MCF 10A (cell line): ENCODE results near the gene PSPH. TPM values are rescaled to one million over a fixed set of nuclear protein-coding genes. Genes with fewer than 3 reads are reported as not detected.
A peak's percentile ranks its signal among the peaks of the same experiment; 100 is the strongest.
"Not testable (repeated sequence)": the region's sequence is repeated elsewhere in the genome, so short reads cannot be mapped to it uniquely, and the experiment has no call there.

Experiments
- Bru-seq: library from RNA; stranded (reverse); fragments of 400-500 nt; gene quantifications from one replicate; lab custom pipeline; 2021; lab: Mats Ljungman, UMichigan
- BruChase-seq, 2 experiments: library from RNA; stranded (reverse); fragments of 400-500 nt; gene quantifications; one replicate each; lab custom pipeline; 2021; lab: Mats Ljungman, UMichigan
- BruUV-seq: library from RNA; stranded (reverse); fragments of 400-500 nt; replicated peaks from 2 replicates; lab custom pipeline; 2021; lab: Mats Ljungman, UMichigan
- CTCF ChIA-PET: fragments of 300-600 bp; sonication (Branson Sonifier 250); formaldehyde crosslinking; extraction: SDS; loops from one replicate; lab custom pipeline; 2021; ENCODE audit warnings: antibody characterized with exemption, inconsistent platforms; lab: Yijun Ruan, JAX
- POLR2A ChIA-PET: fragments of 300-600, 350-650 bp; sonication (Branson Sonifier 250); formaldehyde crosslinking; extraction: SDS; loops from one replicate; lab custom pipeline; 2020; ENCODE audit warnings: antibody characterized with exemption, inconsistent platforms; lab: Yijun Ruan, JAX
- DNase-seq: peaks from one replicate; pipeline ENCODE4 v3.0.0-alpha.2; 2018; ENCODE audit not compliant: unreplicated experiment
- H3K27ac Mint-ChIP-seq: one replicate; pipeline ENCODE4 v1.8.0; 2022; ENCODE audit warnings: mild to moderate bottlenecking, low read depth, mixed read lengths; ENCODE audit not compliant: unreplicated experiment
- H3K27me3 Mint-ChIP-seq: one replicate; pipeline ENCODE4 v1.8.0; 2022; ENCODE audit warnings: mixed read lengths; ENCODE audit not compliant: insufficient read depth, unreplicated experiment
- H3K36me3 Mint-ChIP-seq: one replicate; pipeline ENCODE4 v1.8.0; 2022; ENCODE audit warnings: mild to moderate bottlenecking, moderate library complexity, mixed read lengths; ENCODE audit not compliant: insufficient read depth, unreplicated experiment
- H3K4me1 Mint-ChIP-seq: one replicate; pipeline ENCODE4 v1.8.0; 2022; ENCODE audit warnings: mixed read lengths; ENCODE audit not compliant: insufficient read depth, unreplicated experiment
- H3K4me3 Mint-ChIP-seq: one replicate; pipeline ENCODE4 v1.8.0; 2022; ENCODE audit warnings: mild to moderate bottlenecking, moderate library complexity, mixed read lengths; ENCODE audit not compliant: unreplicated experiment
- H3K9me3 Mint-ChIP-seq: one replicate; pipeline ENCODE4 v1.8.0; 2022; ENCODE audit warnings: mixed read lengths; ENCODE audit not compliant: unreplicated experiment
- intact Hi-C: fragments of 100-400 bp; cut with micrococcal nuclease; formaldehyde crosslinking; loops from 2 replicates; pipeline ENCODE4 v1.14.1; 2022
- long read RNA-seq: library from polyadenylated mRNA; stranded (forward); transcript quantifications from one replicate; pipeline ENCODE4 v2.0.0, GENCODE V29; 2022
- total RNA-seq: library from RNA; stranded (reverse); gene quantifications from 2 replicates; pipeline ENCODE4 v1.2.3, GENCODE V29; 2022
- TF ChIP-seq, protein P1 (sequence below): fragments of 200-600 bp; IDR thresholded peaks from one replicate; pipeline ENCODE4 v1.8.0; 2022; ENCODE audit warnings: antibody characterized with exemption, mild to moderate bottlenecking; ENCODE audit not compliant: unreplicated experiment

Gene PSPH
- 49.4 and 56.6 TPM in 2 replicates for total RNA-seq
- Bru-seq, nascent RNA: percentile 65 among the genes with signal in this experiment
- percentile 82 among the genes with signal in this experiment for BruChase-seq, experiment 1, labeled RNA remaining after a 6-hour chase
- percentile 79 among the genes with signal in this experiment for BruChase-seq, experiment 2, labeled RNA remaining after a 2-hour chase
- long read RNA-seq, transcript PSPH-202 (8 exons, 2,178 nt): major isoform, 15 of 186 reads
- long read RNA-seq, partial matches to known transcripts: 136 of 186 reads
- long read RNA-seq, other reads (novel, unspliced or antisense): 34 of 186 reads

DNA sequence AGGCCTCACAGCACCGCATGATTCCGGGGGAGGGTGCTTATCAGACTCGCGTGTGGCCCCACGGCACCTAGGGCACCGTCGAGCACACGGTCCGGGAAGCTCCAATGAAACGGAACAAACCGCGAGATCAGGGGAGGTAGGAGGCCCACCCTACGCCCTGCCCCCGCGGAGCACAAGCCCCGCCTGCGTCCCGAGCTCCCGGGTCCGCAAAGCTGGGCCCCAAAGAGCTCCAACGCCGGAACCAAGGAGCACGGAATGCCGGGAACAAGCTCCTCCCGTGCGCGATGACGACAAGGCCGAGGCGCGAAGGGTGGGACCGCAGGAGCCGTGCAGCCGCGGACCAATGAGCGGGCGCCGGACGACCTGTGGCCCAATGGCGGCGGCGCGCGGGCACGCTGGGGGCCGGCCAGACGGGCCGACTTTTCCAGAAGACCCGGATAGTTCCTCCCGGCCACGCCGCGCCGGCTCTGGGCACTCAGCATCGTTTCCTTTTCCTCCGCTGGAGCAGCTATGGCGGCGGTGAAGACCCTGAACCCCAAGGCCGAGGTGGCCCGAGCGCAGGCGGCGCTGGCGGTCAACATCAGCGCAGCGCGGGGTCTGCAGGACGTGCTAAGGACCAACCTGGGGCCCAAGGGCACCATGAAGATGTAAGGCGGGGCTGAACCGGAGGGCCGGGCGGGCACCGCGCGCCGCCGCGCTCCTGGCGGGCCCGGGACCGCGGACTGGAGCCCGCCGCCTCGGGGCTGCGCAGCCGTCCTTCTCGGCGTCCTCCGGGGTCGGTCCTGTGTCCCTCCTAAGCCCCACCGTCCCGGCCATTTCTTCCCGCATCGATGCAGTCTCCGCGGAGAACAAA, at the start of gene PSPH, which contains the start of gene CCT6A:
PSPH (minus strand) TSS at position 106 of the 853 bp plus-strand sequence. CDS start 30,232 bp downstream, outside the sequence.
CCT6A (plus strand) TSS at position 427 of the 853 bp plus-strand sequence; CDS start at position 511, 84 bp downstream.
- peak within 1 kb of the TSS; percentile 97 for H3K4me3 Mint-ChIP-seq
- peaks cover 10% of the 10 kb centered on the region for H3K4me1 Mint-ChIP-seq
- TF ChIP-seq, protein P1, sequence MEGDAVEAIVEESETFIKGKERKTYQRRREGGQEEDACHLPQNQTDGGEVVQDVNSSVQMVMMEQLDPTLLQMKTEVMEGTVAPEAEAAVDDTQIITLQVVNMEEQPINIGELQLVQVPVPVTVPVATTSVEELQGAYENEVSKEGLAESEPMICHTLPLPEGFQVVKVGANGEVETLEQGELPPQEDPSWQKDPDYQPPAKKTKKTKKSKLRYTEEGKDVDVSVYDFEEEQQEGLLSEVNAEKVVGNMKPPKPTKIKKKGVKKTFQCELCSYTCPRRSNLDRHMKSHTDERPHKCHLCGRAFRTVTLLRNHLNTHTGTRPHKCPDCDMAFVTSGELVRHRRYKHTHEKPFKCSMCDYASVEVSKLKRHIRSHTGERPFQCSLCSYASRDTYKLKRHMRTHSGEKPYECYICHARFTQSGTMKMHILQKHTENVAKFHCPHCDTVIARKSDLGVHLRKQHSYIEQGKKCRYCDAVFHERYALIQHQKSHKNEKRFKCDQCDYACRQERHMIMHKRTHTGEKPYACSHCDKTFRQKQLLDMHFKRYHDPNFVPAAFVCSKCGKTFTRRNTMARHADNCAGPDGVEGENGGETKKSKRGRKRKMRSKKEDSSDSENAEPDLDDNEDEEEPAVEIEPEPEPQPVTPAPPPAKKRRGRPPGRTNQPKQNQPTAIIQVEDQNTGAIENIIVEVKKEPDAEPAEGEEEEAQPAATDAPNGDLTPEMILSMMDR: no peak
- H3K36me3 Mint-ChIP-seq: peaks cover 56% of the 10 kb centered on the region
- POLR2A ChIA-PET: interaction anchor here (0.5 to 3.7 kb wide), 25 partner anchors 10 to 1089 kb away, joined by 3 to 116 read pairs (median 6); partner anchors contain the start of genes CHCHD2, NIPSNAP2 and SUMF2
- peak; percentile 99 for DNase-seq
- peak within 1 kb of the TSS; percentile 94 for H3K27ac Mint-ChIP-seq
- intact Hi-C loops: loop anchor here (1.0 to 2.0 kb wide), 2 partner anchors 13 to 18 kb away; partner anchors contain the start of gene SUMF2
- CTCF ChIA-PET: interaction anchor here (0.6 to 2.0 kb wide), 13 partner anchors 11 to 1030 kb away, joined by 3 to 10 read pairs (median 4); no protein-coding TSS in a partner anchor
- H3K9me3 Mint-ChIP-seq: no peaks in the 10 kb centered on the region
- H3K27me3 Mint-ChIP-seq: no peaks in the 10 kb centered on the region
- BruUV-seq: no TSS peak

DNA sequence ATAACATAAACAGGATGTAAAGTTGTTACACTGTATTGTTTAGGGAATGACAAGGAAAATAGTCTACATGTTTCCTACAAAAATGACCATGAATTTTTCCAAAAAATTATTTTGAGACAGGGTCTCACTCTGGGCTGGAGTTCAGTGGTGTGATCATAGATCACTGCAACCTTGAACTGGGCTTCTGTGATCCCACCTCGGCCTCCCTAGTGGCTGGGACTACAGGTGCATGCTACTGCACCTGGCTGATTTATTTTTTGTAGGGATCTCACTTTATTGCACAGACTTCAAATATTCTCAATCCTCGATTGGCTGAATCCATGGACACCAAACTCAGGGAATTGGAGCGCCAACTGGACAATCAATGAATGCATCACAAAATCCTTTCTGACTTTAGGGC, 48.4 kb upstream of the PSPH start:
- ChIA-PET POLR2A (no interaction called here), CTCF (interaction anchor here (1.8 kb wide), 1 partner anchor 25 kb away, joined by 5 read pairs; no protein-coding TSS in a partner anchor)
- TF ChIP-seq, protein P1: no peak
- Mint-ChIP-seq H3K36me3 (peaks cover 55% of the 10 kb centered on the region), H3K27me3 (no peaks in the 10 kb centered on the region), H3K27ac (no peak overlapping the region), H3K4me3 (no peak overlapping the region), H3K9me3 (no peaks in the 10 kb centered on the region), H3K4me1 (no peaks in the 10 kb centered on the region)
- intact Hi-C loops: no loop called here
- DNase-seq: no peak
- no TSS peak for BruUV-seq

DNA sequence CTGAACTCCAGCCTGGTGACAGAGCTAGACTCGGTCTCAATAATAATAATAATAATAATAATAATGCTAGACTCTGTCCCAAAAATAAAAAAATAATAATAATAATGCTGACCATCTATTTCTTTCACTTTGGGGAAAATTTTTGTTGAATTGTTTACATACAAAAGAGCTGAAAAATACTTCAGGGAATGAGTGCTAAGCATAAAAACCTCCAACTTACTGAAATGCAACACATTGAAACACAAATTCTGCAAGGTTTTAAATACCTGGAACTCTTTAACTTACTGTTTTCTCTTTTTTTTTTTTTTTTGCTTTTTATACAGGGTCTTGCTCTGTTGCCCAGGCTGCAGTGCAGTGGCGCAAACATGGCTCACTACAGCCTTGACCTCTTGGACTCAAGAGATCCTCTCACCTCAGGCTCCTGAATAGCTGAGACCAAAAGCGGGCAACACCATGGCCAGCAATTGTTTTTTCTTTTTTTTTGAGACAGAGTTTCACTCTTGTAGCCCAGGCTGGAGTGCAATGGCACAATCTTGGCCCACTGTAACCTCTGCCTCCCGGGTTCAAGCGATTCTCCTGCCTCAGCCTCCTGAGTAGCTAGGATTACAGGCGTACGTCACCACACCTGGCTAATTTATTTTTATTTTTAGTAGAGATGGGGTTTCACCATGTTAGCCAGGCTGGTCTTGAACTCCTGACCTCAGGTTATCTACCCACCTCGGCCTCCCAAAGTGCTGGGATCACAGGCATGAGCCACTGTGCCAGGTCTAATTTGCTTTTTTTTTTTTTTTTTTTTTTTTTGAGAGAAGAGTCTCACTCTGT, 47.2 kb upstream of the PSPH start:
- H3K9me3 Mint-ChIP-seq, BruUV-seq, H3K4me3 Mint-ChIP-seq, H3K27ac Mint-ChIP-seq, H3K4me1 Mint-ChIP-seq, H3K27me3 Mint-ChIP-seq, intact Hi-C loops, DNase-seq: not testable (repeated sequence)
- peaks cover 42% of the 10 kb centered on the region for H3K36me3 Mint-ChIP-seq
- POLR2A ChIA-PET: interaction anchor here (0.8 kb wide), 1 partner anchor 8 kb away, joined by 4 read pairs; the partner anchor contains the start of gene CHCHD2
- CTCF ChIA-PET: interaction anchor here (0.6 to 1.8 kb wide), 3 partner anchors 24 to 1763 kb away, joined by 3 to 5 read pairs (median 3); no protein-coding TSS in a partner anchor

DNA sequence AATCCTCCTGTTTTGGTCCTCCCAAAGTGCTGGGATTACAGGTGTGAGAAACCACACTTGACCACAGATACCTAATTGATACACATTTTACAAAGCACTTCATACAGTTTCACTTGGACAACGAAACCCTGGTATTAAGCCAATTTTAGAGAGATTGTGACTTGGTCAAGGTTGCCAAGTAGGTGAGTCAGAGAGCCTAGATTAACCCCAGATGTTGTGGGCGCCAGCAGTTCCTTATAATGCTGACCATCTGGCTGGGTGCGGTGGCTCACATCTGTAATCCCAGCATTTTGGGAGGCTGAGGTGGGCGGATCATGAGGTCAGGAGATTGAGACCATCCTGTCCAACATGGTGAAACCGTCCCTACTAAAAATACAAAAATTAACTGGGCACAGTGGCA, 46.5 kb upstream of the PSPH start:
- intact Hi-C loops: no loop called here
- Mint-ChIP-seq H3K4me1 (peaks cover 4% of the 10 kb centered on the region), H3K27ac (no peak overlapping the region), H3K9me3 (no peaks in the 10 kb centered on the region), H3K4me3 (no peak overlapping the region), H3K27me3 (no peaks in the 10 kb centered on the region), H3K36me3 (peaks cover 36% of the 10 kb centered on the region)
- DNase-seq: peak; percentile 78
- CTCF ChIA-PET: interaction anchor here (0.6 kb wide), 2 partner anchors 85 to 1763 kb away, joined by 3 read pairs; no protein-coding TSS in a partner anchor
- no TSS peak for BruUV-seq
- TF ChIP-seq, protein P1: no peak
- POLR2A ChIA-PET: interaction anchor here (0.8 to 0.9 kb wide), 2 partner anchors 8 kb away, joined by 4 read pairs; partner anchors contain the start of gene CHCHD2
